Keratinocyte (primary cell): ENCODE data around the gene RALY. TPM values are rescaled to one million over a fixed set of nuclear protein-coding genes. Genes with fewer than 3 reads are reported as not detected.

ENCODE experiments used
- DNase-seq: peaks from one replicate; pipeline ENCODE4 v3.0.0-alpha.2; 2011; ENCODE audit warnings: low read depth, missing footprints, low spot score
- FAIRE-seq: peaks from 2 replicates; lab custom pipeline; 2011; peaks lifted over from hg19 to GRCh38; lab: Jason Lieb, UNC
- H2AFZ ChIP-seq: 2 replicates; pipeline ENCODE4 v1.6.0; 2012; ENCODE audit warnings: low read length, control low read depth, inconsistent platforms; ENCODE audit not compliant: control insufficient read depth
- H3K27ac ChIP-seq: 2 replicates; pipeline ENCODE4 v1.5.1; 2011; ENCODE audit warnings: low read length; ENCODE audit not compliant: control insufficient read depth, insufficient read depth
- H3K27me3 ChIP-seq: 3 replicates; pipeline ENCODE4 v1.6.0; 2011; ENCODE audit warnings: low read length; ENCODE audit not compliant: control insufficient read depth, insufficient read depth; ENCODE audit errors: extremely low read depth
- H3K36me3 ChIP-seq, 2 experiments: 2 replicates in 1 of 2; 3 replicates in 1 of 2; pipeline ENCODE4 v1.5.1; 2011; ENCODE audit warnings: low read length in 2 of 2, mild to moderate bottlenecking in 1 of 2; ENCODE audit not compliant: control insufficient read depth in 2 of 2, insufficient read depth in 2 of 2; ENCODE audit errors: extremely low read depth in 1 of 2
- H3K4me1 ChIP-seq: 3 replicates; pipeline ENCODE4 v1.5.1; 2011; ENCODE audit warnings: low read length; ENCODE audit not compliant: control insufficient read depth, insufficient read depth; ENCODE audit errors: extremely low read depth
- H3K4me2 ChIP-seq: 3 replicates; pipeline ENCODE4 v1.6.0; 2011; ENCODE audit warnings: low read depth, low read length; ENCODE audit not compliant: control insufficient read depth, insufficient read depth; ENCODE audit errors: extremely low read depth
- H3K4me3 ChIP-seq, 3 experiments: fragments of 200-600 bp in 1 of 3; sonication (generic) in 1 of 3; 2 replicates in 2 of 3; 3 replicates in 1 of 3; pipeline ENCODE4 v1.5.1; 2011 to 2016; ENCODE audit warnings: low read length in 3 of 3, mild to moderate bottlenecking in 3 of 3, control low read depth in 2 of 3, inconsistent platforms in 1 of 3, low read depth in 1 of 3, mixed read lengths in 1 of 3, mixed run types in 1 of 3, moderate library complexity in 1 of 3; ENCODE audit not compliant: control insufficient read depth in 2 of 3, insufficient read depth in 2 of 3; ENCODE audit errors: extremely low read depth in 1 of 3
- H3K79me2 ChIP-seq: 2 replicates; pipeline ENCODE4 v1.6.0; 2012; ENCODE audit warnings: low read length; ENCODE audit not compliant: control insufficient read depth, insufficient read depth
- H3K9ac ChIP-seq: 3 replicates; pipeline ENCODE4 v1.6.0; 2011; ENCODE audit warnings: low read length; ENCODE audit not compliant: control insufficient read depth, insufficient read depth; ENCODE audit errors: extremely low read depth
- H3K9me1 ChIP-seq: 3 replicates; pipeline ENCODE4 v1.6.0; 2011; ENCODE audit warnings: low read length; ENCODE audit not compliant: control insufficient read depth, insufficient read depth; ENCODE audit errors: extremely low read depth
- H3K9me3 ChIP-seq: 2 replicates; pipeline ENCODE4 v1.5.1; 2012; ENCODE audit warnings: low read depth, low read length; ENCODE audit not compliant: control insufficient read depth
- H4K20me1 ChIP-seq: 3 replicates; pipeline ENCODE4 v1.6.0; 2011; ENCODE audit warnings: low read length; ENCODE audit not compliant: control insufficient read depth, insufficient read depth; ENCODE audit errors: extremely low read depth
- EZH2 ChIP-seq: IDR thresholded peaks from one replicate; pipeline ENCODE4 v1.6.1; 2012; ENCODE audit warnings: inconsistent platforms, mild to moderate bottlenecking, low read length, moderate library complexity
- dilution Hi-C: fragments of 300-500 bp; cut with MboI; formaldehyde crosslinking; loops from one replicate; pipeline ENCODE4 v1.7.0; 2020; ENCODE audit warnings: low sequenced_read_pairs; ENCODE audit not compliant: extremely low pct_ligation_motif_present
- polyA plus RNA-seq, 5 experiments: library from polyadenylated mRNA; depleted of rRNA in 3 of 5; stranded (reverse) in 3 of 5; stranded (forward) in 1 of 5; unstranded in 1 of 5; fragments of >200 nt; gene quantifications; 1 replicate in 1 of 5; 2 replicates in 3 of 5; 3 replicates in 1 of 5; pipeline versions ENCODE4 v1.2.1 to v1.2.3, GENCODE V29; 2011 to 2012; ENCODE audit warnings: missing spikeins in 2 of 5, low read depth in 1 of 5, low replicate concordance in 1 of 5
- TF ChIP-seq, protein P1 (sequence below), 3 experiments: IDR thresholded peaks in 1 of 3; conservative IDR thresholded peaks in 1 of 3; optimal IDR thresholded peaks in 1 of 3; 2 replicates in 2 of 3; 3 replicates in 1 of 3; pipeline versions ENCODE3 to v1.5.1; 2011; ENCODE audit warnings: low read length in 3 of 3, mild to moderate bottlenecking in 3 of 3, moderate library complexity in 2 of 3, control low read depth in 1 of 3, inconsistent platforms in 1 of 3; ENCODE audit not compliant: insufficient read depth in 2 of 3; ENCODE audit errors: extremely low read depth in 1 of 3

RALY gene
- polyA plus RNA-seq, 1 donor (not counting 4 experiments of a cell fraction or from before 2014, with no cell fraction given) = 118 TPM

- TF ChIP-seq, protein P1, sequence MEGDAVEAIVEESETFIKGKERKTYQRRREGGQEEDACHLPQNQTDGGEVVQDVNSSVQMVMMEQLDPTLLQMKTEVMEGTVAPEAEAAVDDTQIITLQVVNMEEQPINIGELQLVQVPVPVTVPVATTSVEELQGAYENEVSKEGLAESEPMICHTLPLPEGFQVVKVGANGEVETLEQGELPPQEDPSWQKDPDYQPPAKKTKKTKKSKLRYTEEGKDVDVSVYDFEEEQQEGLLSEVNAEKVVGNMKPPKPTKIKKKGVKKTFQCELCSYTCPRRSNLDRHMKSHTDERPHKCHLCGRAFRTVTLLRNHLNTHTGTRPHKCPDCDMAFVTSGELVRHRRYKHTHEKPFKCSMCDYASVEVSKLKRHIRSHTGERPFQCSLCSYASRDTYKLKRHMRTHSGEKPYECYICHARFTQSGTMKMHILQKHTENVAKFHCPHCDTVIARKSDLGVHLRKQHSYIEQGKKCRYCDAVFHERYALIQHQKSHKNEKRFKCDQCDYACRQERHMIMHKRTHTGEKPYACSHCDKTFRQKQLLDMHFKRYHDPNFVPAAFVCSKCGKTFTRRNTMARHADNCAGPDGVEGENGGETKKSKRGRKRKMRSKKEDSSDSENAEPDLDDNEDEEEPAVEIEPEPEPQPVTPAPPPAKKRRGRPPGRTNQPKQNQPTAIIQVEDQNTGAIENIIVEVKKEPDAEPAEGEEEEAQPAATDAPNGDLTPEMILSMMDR (optimal IDR thresholded peaks at IDR 0.05 in 1 of 3, IDR thresholded peaks at IDR 0.05 in 1 of 3, conservative IDR thresholded peaks at IDR 0.05 in 1 of 3; ENCODE audit: extremely low read depth in 1 of 3, insufficient read depth in 2 of 3, low read length in 3 of 3) = no peak
- TF ChIP-seq EZH2 = no peak
- H3K79me2 ChIP-seq = peaks cover 93% of the 10 kb centered on the region
- dilution Hi-C loops = no loop called here
Measured at GRCh38 chr20:34042262-34042661, 48.6 kb downstream of the RALY start.

GRCh38 chr20:34043025-34043424 lies 49.3 kb downstream of the RALY start:
- no peaks in the 10 kb centered on the region for H3K27me3 ChIP-seq
- H3K4me3 ChIP-seq = no peak overlapping the region
- DNase-seq = no peak
- peaks cover 4% of the 10 kb centered on the region for H3K9me1 ChIP-seq
- H3K27ac ChIP-seq = no peak overlapping the region
- peaks cover 0 to 11% of the 10 kb centered on the region in 2 experiments for H3K36me3 ChIP-seq
- dilution Hi-C loops = no loop called here
- no peaks in the 10 kb centered on the region for H3K9me3 ChIP-seq
- H3K9ac ChIP-seq = no peak overlapping the region
- H4K20me1 ChIP-seq = peaks cover 15% of the 10 kb centered on the region
- no peak overlapping the region for H3K4me2 ChIP-seq
- no peak overlapping the region for H2AFZ ChIP-seq
- no peak for TF ChIP-seq EZH2
- TF ChIP-seq, protein P1 (optimal IDR thresholded peaks at IDR 0.05 in 1 of 3, IDR thresholded peaks at IDR 0.05 in 1 of 3, conservative IDR thresholded peaks at IDR 0.05 in 1 of 3; ENCODE audit: extremely low read depth in 1 of 3, insufficient read depth in 2 of 3, low read length in 3 of 3) = no peak
- peaks cover 93% of the 10 kb centered on the region for H3K79me2 ChIP-seq
- no peaks in the 10 kb centered on the region for H3K4me1 ChIP-seq
- no peak for FAIRE-seq

More at GRCh38 chr20:34042262-34042661, 48.6 kb downstream of the RALY start:
- FAIRE-seq (no peak), DNase-seq (no peak)
- no peak overlapping the region for H3K27ac ChIP-seq
- H3K36me3 ChIP-seq = peaks cover 0 to 11% of the 10 kb centered on the region in 2 experiments
- H3K4me2 ChIP-seq = no peak overlapping the region
- H3K9ac ChIP-seq = no peak overlapping the region
- no peak overlapping the region for H2AFZ ChIP-seq
- no peaks in the 10 kb centered on the region for H3K9me3 ChIP-seq
- H3K9me1 ChIP-seq = peaks cover 3% of the 10 kb centered on the region
- no peak overlapping the region for H3K4me3 ChIP-seq
- H3K4me1 ChIP-seq = no peaks in the 10 kb centered on the region
- no peaks in the 10 kb centered on the region for H3K27me3 ChIP-seq
- peaks cover 19% of the 10 kb centered on the region for H4K20me1 ChIP-seq
